Measurements from ENCODE around the gene EHD4. TPM values are rescaled to one million over a fixed set of nuclear protein-coding genes. Genes with fewer than 3 reads are reported as not detected.

The EHD4 gene
- total and polyA plus RNA-seq, 9 of the 15 experiments (the other 6 are each of a cell fraction or from before 2014, with no cell fraction given): 0.89 to 10.3 (median 6.4) TPM

DNA sequence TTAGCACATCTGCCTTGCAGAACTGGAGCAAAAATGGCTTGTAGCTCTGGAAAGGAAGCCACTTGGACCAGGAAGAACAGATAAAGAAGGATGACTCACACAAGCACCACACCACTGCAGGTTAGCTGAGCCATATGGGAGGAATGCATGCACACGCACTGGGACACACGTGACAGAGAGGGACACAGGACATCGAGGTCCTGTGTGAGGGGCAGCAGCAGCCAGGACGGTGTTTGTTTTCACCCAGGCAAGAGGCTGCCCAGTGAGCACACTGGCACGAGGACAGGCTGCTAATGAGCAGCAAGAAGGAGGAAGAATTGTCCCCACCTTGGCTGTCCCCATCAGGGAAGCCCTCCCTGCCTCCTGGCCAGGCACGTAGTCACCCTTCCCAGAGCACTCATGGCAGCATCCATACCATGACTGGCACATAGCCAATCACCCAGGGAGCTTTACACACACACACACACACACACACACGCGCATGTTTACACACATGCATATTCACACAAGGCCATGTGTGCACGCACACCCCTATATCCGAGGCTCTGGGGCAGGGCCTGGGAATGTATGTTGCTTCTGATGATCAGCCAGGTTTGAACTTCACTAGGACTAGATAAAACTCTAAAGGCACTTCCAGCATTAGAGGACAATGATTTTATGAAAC is 54.5 kb downstream of the EHD4 start (continued):
- TF ChIP-seq CBX8 (IDR thresholded peaks at IDR 0.05; ENCODE audit: borderline replicate concordance, extremely low read depth, low read depth, low read length, poor library complexity, severe bottlenecking) (no peak), ZNF445 (CRISPR knock-in tag; IDR thresholded peaks at IDR 0.05; ENCODE audit: low read depth) (no peak), ZFP1 (CRISPR knock-in tag; IDR thresholded peaks at IDR 0.05) (no peak), BHLHE40 (IDR thresholded peaks at IDR 0.05; ENCODE audit: low read length) (peak; percentile 96), KDM1A (IDR thresholded peaks at IDR 0.05) (no peak), SP2 (IDR thresholded peaks at IDR 0.05; ENCODE audit: extremely low read depth, low read depth, low read length, poor library complexity, severe bottlenecking) (no peak), MIER1 (IDR thresholded peaks at IDR 0.05; ENCODE audit: low read depth) (no peak), ZNF699 (CRISPR knock-in tag; IDR thresholded peaks at IDR 0.05; ENCODE audit: insufficient replicate concordance) (no peak), ZNF212 (CRISPR knock-in tag; IDR thresholded peaks at IDR 0.05) (no peak), SMAD3 (CRISPR knock-in tag; conservative IDR thresholded peaks at IDR 0.05) (no peak), ZNF174 (CRISPR knock-in tag; IDR thresholded peaks at IDR 0.05) (no peak), ZNF143 (CRISPR knock-in tag; IDR thresholded peaks at IDR 0.05) (no peak), HMG20B (CRISPR knock-in tag; IDR thresholded peaks at IDR 0.05) (no peak), ZNF165 (CRISPR knock-in tag; IDR thresholded peaks at IDR 0.05; ENCODE audit: borderline replicate concordance) (no peak), NEUROD1 (IDR thresholded peaks at IDR 0.05; ENCODE audit: borderline replicate concordance, low read depth, low read length, partially characterized antibody) (no peak), KLF1 (tag; IDR thresholded peaks at IDR 0.05) (no peak), IFI16 (CRISPR knock-in tag; IDR thresholded peaks at IDR 0.05) (no peak), CREB3 (tag; conservative IDR thresholded peaks at IDR 0.05; ENCODE audit: low read depth) (no peak), TAF7 (tag; IDR thresholded peaks at IDR 0.05) (no peak), CHD2 (IDR thresholded peaks at IDR 0.05; ENCODE audit: low read depth, low read length) (no peak), BCOR (IDR thresholded peaks at IDR 0.05) (no peak), MED1 (CRISPR knock-in tag; IDR thresholded peaks at IDR 0.05; ENCODE audit: borderline replicate concordance) (no peak), SMARCC2 (IDR thresholded peaks at IDR 0.05; ENCODE audit: low read depth) (peak; percentile 39; the same call in 1 of the 2 replicates), ZNF23 (CRISPR knock-in tag; IDR thresholded peaks at IDR 0.05) (no peak), MTA2 (IDR thresholded peaks at IDR 0.05; ENCODE audit: low read depth) (no peak)
- TF ChIP-seq, protein P1, sequence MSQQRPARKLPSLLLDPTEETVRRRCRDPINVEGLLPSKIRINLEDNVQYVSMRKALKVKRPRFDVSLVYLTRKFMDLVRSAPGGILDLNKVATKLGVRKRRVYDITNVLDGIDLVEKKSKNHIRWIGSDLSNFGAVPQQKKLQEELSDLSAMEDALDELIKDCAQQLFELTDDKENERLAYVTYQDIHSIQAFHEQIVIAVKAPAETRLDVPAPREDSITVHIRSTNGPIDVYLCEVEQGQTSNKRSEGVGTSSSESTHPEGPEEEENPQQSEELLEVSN (IDR thresholded peaks at IDR 0.05; ENCODE audit: borderline replicate concordance in 1 of 2, extremely low read depth in 1 of 2, insufficient read depth in 1 of 2, insufficient read length in 1 of 2, low read depth in 1 of 2, low read length in 1 of 2, poor library complexity in 1 of 2, severe bottlenecking in 1 of 2): peak; percentile 50 to 71
- TF ChIP-seq, protein P2, sequence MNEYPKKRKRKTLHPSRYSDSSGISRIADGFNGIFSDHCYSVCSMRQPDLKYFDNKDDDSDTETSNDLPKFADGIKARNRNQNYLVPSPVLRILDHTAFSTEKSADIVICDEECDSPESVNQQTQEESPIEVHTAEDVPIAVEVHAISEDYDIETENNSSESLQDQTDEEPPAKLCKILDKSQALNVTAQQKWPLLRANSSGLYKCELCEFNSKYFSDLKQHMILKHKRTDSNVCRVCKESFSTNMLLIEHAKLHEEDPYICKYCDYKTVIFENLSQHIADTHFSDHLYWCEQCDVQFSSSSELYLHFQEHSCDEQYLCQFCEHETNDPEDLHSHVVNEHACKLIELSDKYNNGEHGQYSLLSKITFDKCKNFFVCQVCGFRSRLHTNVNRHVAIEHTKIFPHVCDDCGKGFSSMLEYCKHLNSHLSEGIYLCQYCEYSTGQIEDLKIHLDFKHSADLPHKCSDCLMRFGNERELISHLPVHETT (CRISPR knock-in tag; conservative IDR thresholded peaks at IDR 0.05 in 1 of 2, IDR thresholded peaks at IDR 0.05 in 1 of 2): no peak

Measured in K562 (cell line).